GM19240 (cell line): Measurements from ENCODE around the gene DNAH8.

Experiments
- DNase-seq: peaks from one replicate; pipeline ENCODE4 v3.0.0; 2011; ENCODE audit warnings: low spot score; ENCODE audit not compliant: insufficient read length

The DNAH8 gene

DNA sequence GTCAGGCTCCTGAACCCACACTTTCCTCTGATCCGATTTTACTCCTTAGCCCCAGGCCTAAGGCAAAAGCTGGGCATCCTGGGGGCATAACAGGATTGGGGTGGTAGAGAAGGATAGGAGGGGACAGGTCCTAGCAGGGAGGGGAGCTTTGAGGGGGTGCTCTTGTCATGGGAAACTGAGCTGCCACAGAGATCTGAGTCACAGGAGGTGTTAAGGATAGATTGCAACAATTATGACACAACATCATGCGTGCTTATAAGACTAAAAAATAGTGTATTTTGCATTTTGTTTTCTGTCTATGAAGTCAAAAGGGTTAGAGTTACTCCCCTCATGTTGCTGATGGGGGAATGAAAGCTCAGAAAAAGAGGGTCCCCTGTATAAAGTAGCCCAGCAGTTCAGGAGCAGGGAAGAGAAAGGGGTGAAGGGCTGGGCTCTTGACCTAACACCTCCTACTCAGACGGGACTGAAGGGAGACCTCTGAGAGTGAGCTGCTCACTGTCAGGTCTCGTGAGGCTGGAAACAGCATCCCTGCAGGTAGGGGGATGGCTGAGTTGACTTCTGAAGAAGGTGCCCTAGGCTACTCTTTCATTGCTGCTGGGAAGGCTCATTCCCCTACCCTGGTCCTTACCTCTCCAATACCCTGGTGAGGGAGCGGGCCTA is 335.5 kb downstream of the DNAH8 start:
- DNase-seq: no peak

DNA sequence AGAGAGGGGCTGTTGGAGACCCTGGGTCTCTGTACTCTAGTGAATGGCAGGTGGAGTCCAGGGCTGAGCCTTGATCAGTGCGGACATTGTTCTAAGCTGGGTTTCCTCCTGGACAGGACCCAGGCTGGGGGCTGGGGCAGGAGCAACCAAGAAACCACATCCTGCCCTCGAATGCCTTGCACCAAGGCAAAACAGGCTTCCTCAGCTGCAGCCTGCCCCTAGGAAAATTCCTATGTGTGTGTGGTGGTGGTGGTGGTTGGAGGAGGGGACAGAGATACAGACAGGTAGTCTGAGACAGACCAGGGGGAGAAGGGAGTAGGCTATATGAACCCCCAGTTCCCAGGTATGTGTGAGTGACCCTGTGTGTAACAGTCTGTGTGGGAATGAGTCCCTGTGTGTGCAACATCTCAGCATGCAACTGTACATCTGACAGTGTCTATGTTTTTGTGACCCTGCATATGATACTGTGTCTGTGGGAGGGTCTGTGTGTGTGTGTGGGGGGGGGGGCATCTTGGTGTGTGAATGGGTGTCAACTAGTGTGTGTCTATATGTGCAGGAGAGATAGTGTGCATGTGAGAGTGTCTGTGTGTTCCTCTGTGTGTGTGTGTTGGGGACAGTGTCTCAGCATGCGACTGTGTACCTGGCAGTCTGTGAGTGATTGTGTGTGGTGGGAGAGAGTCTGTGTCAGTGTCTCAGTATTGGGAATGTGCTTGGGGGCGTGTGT is 336.4 kb downstream of the DNAH8 start:
- DNase-seq: no peak

DNA sequence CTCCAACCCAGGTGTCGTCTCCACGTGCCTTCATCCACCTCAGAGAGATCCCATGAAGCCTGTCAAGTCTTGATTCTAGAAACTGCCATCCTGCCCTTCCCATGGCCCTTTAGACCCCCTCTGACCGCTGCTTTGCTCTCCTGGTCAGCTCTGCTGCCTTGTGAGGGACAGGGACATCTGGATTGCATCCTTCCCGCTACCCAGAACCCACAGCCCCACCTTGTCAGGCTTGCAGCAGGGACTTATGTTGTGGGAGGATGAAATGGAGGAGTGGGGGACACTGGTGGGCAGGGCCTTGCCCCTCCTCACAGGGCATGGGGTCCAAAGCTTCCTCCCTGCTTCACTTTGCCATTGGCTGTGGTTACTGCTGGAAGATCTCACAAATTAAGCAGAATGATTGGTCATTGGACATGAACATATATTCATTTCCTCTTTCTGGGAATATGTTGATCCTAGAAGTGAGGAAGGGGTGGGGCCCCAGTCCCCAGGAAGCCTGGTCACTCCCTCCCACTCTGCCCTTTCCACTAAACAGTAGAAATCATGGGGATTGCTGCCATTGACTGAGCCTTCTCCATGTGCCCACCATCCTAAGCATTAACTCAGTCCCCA is 338.0 kb downstream of the DNAH8 start:
- DNase-seq: no peak

DNA sequence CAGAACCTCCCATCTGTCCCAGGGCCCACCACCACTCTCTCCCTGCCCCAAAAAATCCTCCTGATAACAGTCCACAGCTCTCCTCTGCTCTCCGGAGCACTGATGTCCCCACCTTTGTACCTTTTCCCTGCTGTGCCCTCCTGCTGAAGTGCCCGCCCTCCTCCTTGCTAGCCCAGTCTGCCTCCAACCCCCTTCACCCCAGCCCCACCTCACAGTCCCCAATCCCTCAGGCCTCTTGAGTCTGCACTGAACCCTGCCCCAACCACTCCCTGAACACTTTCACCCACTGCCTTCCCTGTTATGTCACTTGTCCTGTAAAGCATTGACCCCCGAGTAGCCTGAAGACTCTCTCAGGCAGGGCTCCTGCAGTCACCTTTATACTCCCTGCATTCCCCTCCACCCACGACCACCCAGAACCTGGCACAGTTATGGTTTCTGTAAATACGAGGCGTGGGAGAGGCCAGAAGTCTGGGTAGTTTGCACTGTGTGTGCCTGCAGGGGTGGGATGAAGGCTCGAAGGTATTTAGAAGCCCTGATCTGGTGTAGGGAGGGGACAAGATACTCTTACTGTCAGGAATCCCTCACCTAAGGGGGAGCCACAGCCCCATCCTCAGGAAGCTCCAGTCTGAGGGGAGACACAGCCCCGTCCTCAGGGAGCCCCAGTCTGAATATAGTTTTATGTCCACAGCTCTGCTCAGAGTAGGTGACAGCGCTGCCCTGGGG is 338.9 kb downstream of the DNAH8 start:
- no peak for DNase-seq

DNA sequence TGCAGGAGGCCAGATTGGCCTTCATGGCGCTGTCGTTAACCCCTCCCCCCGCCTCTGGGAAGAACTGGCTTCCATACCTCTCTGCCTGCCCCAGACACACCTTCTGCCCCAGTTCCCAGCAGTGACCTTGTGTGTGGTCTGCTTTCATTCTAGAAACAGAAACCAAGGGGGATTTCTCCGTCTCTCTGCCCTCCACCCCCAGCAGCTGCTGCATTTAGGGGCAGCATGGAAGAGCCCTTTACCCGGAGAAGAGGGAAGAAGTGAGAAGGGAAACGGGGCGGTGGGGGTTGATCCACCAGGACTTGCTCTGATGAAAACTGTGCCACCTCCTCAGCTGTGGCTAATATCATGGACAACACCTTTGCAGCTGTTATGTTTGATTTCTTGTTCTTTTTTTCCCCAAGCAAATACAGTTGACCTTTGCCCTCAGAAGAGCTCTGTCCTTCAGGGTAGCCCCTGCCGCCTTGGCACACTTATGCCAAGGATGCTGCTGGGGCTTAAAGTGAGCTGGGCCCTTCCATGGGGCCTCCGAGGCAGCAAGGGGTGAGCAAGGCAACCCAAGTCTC is 339.5 kb downstream of the DNAH8 start:
- DNase-seq: no peak

DNA sequence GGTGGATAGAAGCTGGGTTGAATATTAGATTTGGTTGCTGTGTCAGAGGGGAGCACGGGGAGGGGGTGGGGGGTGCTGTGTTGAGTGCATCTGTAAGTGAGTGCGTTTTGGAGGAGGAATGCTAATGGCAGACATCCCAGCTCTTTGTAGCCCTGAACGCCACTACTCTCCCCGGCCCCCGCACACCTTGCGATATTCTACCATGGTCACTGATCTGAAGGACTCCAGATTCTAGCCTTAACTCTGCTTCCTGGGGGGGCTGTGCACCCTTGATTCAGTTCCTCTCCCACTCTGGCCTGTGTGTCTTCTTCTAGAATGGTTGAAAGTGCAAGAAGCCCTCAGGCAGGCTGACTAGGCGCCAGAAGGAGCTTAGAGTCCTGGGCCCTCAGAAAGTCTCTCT is 340.6 kb downstream of the DNAH8 start:
- no peak for DNase-seq

DNA sequence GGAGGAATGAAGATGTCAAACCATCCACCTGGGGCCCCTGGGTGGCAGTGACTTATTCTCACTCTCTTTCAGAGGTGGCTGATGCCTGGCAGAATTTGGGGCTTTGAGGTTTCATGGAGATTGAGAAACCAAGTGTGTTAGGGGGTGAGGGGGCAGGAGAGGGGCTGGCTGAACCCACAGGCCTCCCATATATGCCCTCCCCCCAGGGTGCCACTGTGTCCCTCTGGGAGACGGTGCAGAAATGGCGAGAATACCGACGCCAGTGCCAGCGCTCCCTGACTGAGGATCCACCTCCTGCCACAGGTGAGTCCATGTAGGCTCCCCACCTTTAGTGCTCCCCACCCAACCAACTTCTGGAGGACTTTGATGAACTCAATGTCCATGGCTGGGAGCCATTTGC is 341.1 kb downstream of the DNAH8 start:
- DNase-seq: no peak

DNA sequence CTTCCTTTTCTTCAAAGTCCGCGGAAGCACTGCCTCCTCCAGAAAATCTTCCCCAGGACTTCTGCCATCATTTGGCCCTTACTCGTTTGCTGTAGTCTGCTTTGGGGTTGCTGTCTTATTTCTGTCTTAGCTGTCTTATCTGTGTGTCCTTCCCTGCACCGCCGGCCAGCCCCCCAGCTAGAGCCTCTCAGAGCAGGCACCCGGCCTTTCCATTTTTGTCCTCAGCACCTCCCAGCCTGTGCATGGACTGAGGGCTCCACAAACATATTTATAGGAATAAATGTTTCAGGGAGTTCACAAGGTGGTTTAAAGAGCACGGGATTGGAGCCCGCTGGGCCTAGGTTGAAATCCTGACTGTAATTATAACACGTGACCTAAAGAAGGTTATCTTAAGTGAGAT is 341.6 kb downstream of the DNAH8 start:
- no peak for DNase-seq

DNA sequence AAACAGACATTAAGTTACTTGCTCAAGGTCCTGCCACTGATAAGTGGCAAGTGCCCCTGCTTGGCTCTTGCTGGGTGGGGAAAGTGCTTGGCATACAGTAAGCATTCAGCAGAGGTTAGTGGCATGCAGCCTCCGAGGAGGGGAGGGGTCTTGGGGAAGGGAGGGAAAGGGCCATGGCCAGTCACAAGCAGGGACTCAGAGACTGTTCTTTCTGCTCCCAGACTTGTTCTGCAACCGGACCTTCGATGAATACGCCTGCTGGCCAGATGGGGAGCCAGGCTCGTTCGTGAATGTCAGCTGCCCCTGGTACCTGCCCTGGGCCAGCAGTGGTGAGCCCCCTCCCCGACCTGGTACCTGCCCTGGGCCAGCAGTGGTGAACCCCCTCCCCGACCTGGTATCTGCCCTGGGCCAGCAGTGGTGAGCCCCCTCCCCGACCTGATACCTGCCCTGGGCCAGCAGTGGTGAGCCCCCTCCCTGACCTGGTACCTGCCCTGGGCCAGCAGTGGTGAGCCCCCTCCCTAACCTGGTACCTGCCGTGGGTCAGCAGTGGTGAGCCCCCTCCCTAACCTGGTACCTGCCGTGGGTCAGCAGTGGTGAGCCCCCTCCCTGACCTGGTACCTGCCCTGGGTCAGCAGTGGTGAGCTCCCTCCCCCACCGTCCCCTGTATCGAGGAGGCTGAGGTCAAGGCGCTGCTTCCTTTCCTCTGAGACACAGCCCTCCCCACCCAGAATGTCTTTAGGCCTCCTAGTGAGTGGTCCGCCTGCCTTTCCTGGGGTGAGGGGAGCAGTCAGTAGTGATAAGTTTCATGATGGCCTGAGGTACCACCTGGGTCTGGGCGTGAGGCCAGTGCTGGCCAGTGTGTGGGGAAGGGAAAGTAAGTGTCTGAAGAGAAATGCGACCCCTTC is 342.4 kb downstream of the DNAH8 start:
- DNase-seq: no peak

DNA sequence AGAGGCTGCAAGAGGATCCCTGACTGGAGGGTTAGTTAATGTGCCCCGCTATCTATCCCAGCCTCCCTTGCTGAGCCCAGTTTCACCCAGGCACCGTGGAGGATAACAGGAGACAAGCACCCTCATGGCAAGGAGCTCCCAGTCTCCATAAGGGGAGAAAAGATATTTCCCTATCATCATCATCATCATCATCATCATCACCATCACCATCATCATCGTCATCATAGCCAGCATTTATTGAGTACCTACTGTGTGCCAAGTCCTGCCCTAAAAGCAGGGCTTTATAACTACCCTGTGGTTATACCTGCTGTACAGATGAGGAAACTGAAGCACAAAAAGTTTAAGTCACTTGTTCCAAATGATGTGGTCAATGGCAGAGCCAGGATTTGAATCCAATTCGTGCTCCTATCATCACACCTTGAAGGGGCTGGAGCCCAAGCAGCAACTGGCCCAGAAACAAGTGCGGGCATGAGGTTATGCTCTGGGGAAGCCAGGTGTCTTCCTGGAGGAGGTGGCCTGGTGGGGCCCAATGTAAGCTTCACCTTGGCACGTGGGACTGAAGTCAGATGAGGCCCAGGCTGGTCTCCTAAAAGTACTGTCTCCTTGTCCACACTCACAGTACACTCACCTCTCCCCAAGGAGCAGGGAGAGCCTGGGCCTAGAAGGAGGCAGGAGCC is 343.5 kb downstream of the DNAH8 start:
- no peak for DNase-seq

DNA sequence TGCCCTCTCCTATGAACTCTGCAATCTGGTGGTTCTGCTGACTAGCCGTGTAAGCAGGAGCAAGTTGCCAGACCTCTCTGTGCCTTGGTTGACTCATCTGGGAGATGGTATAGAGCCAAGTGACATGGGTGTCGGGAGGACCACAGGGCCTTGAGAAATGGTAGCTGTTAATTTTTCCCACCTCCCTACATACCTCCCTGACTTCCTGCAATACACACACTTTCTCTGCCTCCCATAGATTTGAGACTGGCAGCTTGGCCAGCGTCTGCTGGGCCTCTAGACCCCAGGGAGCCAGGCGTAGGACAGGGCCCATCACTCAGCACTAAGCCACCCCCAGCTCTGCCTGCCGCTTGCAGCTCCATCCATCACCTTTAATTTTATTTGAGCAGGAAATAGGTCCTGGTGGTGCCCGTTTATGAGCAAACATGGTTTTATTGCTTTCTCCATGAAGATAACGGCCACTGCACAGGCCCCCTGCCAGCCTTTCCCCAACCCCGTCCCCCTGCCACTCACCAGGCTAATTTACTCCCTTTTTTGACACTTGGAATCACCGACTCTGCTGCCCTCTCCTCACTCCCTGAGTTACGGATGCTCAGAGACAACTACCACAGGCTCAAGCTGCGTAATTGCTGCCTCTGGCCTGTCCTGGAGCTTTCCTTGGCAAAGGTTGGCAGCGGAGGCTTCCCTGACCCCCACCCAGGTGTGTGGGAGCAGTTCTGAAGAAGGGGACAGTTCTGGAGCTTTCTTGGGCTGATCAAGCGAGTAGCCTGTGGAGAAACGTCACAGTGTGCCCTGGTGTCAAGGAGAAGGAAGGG is 344.6 kb downstream of the DNAH8 start:
- DNase-seq: no peak

DNA sequence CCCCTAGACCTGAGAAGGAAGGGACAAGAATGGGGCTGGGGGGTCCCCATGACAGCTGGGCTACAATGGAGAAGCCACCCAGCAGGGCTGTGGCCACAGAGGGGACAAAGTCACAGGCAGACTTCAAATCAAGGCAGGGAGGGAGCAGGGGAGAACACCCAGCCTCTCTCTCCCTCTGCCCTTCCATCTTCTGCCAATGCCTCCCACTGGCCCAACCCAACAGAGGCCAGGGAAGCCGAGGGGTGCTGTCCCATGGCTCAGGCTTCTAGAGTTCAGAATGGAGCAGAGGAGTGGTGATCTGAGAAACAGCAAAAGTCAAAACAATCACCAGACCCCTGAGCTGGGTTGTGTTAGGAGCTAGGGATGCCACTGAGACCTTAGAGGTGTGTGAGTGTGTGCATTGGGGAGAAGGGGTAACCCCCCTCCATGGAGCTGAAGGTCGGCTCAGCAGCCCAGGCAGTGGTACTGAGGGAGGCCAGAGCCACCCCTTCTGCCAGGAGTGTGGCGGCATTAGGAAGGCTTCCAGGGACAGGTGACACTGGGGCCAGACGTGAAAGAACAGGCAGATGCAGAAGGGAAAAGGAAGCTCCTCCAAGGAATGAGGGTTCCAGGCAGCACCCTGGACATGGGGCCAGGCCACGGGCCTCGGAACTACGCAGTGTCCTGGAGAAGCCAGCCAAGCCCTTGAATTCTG is 345.5 kb downstream of the DNAH8 start:
- no peak for DNase-seq

DNA sequence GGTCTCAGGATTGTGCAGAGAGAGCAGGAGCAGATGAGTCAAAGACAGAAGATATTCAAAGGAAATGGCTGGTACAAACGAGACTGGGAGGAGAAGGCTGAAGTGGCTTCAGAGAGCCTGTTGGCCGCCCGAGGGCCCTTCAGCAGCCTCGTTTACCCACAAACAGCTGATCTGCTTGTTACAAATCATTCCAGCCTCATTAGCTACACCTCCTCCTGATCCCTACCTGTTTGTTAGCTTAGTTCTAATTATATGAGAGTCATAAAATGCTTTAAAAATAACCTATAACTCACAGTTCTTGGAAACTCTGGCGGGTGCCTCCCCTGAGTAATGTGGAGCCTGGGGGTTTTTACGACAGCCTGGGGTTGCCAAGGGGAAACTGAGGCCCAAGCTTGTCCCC is 346.1 kb downstream of the DNAH8 start:
- no peak for DNase-seq

DNA sequence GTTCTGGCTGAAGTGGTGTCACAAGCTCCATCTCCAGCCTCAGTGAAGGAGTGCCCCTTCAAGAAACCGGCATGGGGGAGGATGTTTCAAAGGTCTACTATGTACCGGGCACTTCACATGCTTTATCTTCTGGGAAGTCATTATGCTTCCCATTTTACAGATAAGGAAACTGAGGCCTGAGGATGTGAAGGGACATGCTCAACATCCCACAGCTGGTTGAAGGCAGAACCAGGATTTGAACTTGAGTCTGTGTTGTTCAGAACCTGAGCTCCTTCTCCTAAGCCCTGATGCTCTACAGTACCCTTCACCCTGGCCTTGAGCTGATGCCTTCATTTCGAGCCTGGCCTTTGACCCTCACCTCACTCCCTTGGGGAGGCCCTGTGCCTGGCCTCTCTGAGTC is 346.5 kb downstream of the DNAH8 start:
- DNase-seq: no peak

DNA sequence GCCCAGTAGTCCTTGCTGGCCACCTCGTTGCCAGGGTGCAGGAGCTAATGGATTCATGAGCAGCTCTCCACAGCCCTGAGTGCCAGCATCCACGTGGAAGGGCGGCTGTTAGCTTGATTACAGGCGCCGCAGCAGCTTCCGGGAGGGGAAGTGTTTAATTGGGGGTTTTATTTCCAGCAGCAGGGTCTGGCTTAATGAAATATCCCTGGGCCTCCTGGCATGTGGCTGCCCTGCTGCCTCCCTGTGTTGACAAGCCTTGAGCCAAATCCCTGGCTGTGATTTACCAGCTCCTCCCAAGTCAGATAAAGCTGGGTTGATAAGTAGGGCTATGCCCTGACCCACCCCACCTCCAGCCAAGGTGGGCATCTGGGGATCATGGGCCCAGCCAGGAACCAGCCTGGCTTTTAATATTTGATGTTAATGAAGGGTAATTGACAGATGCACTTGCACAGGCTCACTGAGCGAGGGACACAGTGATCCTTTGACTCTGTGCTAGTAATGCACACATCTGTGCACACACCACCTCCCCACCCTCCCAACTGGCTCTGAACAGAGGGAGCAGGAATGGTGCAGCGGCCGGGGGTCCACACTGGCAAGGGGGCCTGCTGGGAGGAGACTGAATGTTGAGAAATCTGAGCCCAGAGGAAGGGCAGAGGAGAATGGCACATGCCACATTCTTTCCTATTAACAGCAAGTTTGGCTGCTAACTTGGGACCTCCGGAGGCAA is 347.1 kb downstream of the DNAH8 start:
- DNase-seq: no peak

DNA sequence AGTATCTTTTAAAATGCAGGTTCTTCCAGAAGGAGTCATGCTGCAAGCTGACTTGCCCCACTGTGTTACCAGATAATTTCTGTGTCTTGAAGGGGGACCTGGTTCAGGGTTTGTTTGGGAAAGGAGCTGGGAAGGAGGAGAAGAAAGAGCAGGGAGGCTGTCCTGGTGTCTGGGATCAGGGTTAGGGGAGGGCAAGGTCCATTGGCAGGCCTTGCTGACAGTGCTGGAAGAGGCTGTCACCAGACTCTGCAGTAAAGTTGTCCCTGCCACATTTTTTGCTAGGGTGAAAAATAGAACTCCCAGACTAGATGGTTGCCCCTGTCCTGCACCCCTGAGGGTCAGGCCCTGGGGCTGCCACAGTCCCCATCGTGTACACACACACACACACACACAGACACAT is 348.4 kb downstream of the DNAH8 start:
- DNase-seq: no peak

DNA sequence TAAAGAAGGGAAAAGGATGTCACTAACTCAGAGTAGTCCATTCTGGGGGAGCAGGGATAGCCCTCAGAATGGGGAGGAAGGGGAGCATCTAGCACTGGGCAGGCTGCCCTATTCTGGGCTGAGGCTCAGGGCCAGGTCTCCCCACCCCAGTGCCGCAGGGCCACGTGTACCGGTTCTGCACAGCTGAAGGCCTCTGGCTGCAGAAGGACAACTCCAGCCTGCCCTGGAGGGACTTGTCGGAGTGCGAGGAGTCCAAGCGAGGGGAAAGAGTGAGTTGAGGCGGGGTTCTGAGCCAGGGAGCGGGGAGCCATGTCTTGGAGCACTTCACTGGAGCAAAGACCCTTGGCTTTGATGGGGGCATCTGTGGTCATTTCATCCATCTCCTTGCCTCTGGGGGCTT is 350.4 kb downstream of the DNAH8 start:
- no peak for DNase-seq

DNA sequence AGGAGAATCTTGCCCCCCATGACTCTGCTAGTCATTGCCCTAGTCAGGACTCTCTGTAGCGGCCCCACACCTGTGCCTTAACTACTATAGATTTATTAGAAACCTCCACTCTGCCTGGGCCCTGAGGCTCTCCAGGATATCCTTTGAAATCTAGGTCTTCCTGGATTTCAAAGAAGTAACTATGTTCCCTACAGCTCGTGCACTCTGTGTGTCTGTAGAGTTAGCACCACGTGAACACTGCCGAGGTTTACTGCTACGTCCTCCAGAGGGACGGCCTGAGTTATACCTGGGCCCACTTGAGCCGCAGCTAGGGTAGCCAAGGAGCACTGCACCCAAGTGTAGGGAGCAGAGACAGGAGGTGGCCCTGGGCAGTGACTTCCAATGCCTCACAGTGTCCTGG is 353.3 kb downstream of the DNAH8 start:
- DNase-seq: no peak
